Measurements from ENCODE around the gene FOXP1. TPM values are rescaled to one million over a fixed set of nuclear protein-coding genes. Genes with fewer than 3 reads are reported as not detected.

Gene FOXP1
- total RNA-seq, 2 experiments from 2014 or later, result 116 to 131 TPM

DNA sequence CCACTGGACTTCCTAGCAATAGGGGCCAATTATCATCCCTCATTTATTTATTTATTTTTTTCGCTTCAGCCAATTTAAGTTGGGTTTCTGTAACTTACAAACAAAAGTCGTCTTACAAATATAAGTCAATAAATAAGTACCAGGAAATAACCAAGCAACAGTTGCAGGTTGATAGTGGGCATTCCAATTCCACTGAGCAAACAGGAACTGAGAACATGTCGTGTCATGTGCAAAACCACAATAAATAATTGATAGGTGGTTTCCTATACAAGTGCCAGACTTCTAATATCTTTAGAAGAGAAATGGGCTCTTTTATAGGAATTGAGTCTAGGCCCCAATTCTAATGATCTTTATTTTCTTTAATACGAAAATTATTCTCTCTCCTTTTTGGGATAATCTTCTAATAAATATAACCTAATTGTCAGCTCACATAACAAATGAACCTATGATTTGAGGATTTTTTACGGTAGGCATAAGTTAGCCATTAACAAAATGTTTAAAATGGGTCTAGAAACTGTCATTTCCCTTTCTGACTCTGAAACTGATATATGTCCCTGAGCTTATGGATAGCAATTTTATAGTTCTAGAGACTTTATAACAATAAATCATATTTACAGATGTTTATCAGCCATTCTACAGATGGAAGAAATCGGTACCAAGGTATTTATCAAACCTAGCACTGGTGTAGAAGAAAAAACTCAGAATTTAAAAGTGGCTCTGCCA, 571.8 kb downstream of the FOXP1 start:
- CTCF ChIA-PET, result interaction anchor here (1.0 kb wide), 1 partner anchor 11 kb away, joined by 3 read pairs; no protein-coding TSS in a partner anchor
- H3K27ac Mint-ChIP-seq, result peak overlapping the region; percentile 95
- no peak for DNase-seq
- H3K27me3 Mint-ChIP-seq, result no peaks in the 10 kb centered on the region
- peaks cover 59% of the 10 kb centered on the region for H3K36me3 Mint-ChIP-seq (ENCODE audit: low read depth)
- POLR2A ChIA-PET, result no interaction called here
- peaks cover 64% of the 10 kb centered on the region for H3K4me1 Mint-ChIP-seq
- peak overlapping the region; percentile 61 for H3K4me3 Mint-ChIP-seq
- peaks cover 5% of the 10 kb centered on the region for H3K9me3 Mint-ChIP-seq

DNA sequence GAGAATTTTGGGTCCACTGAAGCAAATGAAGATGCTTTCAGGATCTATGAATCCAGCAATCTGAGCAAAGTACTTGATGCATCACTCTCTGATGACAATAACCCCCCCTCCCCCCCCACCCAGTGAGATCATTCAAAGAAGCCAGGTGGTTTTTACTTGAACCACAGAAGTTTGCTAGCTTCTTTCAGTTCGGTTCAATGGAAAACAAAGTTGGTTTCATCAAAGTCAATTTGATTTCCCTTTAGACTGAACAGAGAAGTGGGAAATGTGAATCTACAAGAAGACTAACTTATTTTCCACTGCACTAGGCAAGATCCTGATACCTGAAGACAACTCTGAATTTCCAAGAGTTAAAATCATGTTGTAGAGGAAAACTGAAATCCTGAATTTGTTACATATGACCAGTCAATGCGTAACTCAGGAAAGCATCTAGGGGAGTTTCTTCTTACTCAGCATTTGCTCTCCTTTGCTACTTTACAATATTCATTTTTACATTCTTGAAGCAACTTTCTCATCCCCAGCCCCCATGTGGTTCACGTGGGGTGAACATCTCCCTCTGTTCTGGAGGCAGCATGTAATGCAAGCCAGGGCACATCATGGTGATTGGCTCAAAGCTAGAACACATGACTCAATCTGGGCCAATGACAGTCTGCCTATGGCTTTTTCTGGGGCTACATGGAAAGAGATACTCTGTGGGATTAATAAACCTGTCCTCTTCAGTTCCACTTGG, 572.6 kb downstream of the FOXP1 start:
- CTCF ChIA-PET, result interaction anchor here (1.0 kb wide), 1 partner anchor 10 kb away, joined by 3 read pairs; no protein-coding TSS in a partner anchor
- Mint-ChIP-seq H3K27ac (peak overlapping the region; percentile 95), H3K4me1 (peaks cover 67% of the 10 kb centered on the region), H3K4me3 (peak overlapping the region; percentile 61), H3K27me3 (no peaks in the 10 kb centered on the region), H3K9me3 (peaks cover 5% of the 10 kb centered on the region), H3K36me3 (ENCODE audit: low read depth) (peaks cover 56% of the 10 kb centered on the region)
- POLR2A ChIA-PET, result interaction anchor here (1.0 kb wide), 1 partner anchor 52 kb away, joined by 4 read pairs; no protein-coding TSS in a partner anchor
- peak; percentile 54 for DNase-seq

DNA sequence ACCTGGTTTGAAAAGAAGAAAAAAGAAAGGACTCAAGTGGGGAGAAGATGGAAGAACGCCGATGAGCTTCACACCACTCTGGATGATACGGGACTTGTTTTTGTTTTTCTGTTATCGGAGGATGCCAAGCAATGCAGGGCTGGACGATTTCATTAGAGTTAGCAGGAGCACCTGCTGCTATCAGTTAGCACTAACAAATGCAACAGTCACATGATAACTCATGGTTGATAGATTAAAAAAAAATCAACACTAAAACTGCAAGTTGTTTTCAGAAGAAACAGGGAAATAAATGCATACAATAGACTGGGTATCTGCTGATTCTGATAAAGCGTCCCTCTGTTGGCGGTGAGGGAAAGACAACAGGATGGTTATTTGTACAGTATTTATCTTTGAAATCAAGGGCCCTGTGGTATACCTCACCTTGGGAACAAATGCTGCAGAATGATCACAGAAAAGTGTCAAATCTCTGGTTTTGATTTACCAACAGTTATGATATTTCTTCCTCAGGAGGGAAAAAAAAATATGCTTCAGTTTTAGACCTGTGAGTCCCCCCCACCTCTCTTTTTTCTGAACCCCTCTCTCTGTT, 575.1 kb downstream of the FOXP1 start:
- peak overlapping the region; percentile 10 for H3K4me3 Mint-ChIP-seq
- H3K36me3 Mint-ChIP-seq (ENCODE audit: low read depth), result peaks cover 32% of the 10 kb centered on the region
- peak overlapping the region; percentile 11 for H3K27ac Mint-ChIP-seq
- CTCF ChIA-PET, result interaction anchor here (0.6 to 1.2 kb wide), 2 partner anchors 11 to 465 kb away, joined by 3 read pairs; no protein-coding TSS in a partner anchor
- no peaks in the 10 kb centered on the region for H3K27me3 Mint-ChIP-seq
- POLR2A ChIA-PET, result no interaction called here
- DNase-seq, result no peak
- H3K9me3 Mint-ChIP-seq, result no peaks in the 10 kb centered on the region
- H3K4me1 Mint-ChIP-seq, result peaks cover 65% of the 10 kb centered on the region

DNA sequence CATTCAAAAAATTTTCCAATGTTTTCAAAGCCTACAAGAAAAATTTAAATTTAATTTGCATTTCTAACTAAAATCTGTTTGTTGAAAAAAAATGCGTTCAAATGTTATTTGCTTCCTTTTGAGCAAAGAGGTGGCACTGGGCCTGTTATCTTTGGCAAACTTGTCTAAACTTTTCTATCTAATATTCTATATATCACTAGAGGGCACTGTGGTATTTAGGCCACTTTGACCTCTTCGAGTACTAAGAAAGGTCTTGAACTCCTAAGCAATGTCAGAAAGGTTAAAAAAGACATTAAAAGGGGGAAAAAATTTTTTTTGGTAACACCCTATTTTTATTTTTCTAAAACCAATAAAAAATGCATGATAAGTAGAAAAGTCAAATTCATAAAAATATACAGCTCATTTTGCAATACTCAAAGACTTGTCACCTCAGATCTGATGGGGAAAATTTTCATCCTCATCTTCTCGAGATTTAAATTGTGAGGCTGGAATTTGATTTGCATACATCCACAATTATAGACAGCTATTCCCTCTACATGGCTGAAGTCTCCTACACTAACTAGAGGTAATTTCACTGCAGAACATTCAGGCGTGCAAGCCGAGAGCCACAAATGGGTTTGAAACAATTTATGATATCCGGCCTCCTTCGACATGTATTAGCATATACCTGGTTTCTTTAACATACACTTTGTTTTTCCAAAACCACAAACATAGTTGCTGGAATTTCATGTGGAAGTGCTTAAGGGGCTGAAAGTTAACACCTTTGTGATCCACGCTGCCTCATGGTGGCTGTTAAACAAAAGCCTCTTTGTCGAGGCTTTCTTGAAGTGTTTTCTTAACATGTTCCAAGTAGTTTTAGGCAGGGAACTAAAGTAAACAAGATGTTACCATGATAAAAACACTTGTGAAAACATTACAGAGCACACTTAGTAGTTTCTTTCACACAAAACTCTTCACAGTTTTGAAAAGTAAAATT, 576.4 kb downstream of the FOXP1 start:
- Mint-ChIP-seq H3K27me3 (no peaks in the 10 kb centered on the region), H3K4me3 (no peak overlapping the region), H3K4me1 (peaks cover 64% of the 10 kb centered on the region), H3K9me3 (no peaks in the 10 kb centered on the region), H3K27ac (no peak overlapping the region), H3K36me3 (ENCODE audit: low read depth) (peaks cover 29% of the 10 kb centered on the region)
- DNase-seq, result peak; percentile 13
- ChIA-PET CTCF (no interaction called here), POLR2A (interaction anchor here (0.6 to 0.7 kb wide), 2 partner anchors 55 to 459 kb away, joined by 3 read pairs; no protein-coding TSS in a partner anchor)

DNA sequence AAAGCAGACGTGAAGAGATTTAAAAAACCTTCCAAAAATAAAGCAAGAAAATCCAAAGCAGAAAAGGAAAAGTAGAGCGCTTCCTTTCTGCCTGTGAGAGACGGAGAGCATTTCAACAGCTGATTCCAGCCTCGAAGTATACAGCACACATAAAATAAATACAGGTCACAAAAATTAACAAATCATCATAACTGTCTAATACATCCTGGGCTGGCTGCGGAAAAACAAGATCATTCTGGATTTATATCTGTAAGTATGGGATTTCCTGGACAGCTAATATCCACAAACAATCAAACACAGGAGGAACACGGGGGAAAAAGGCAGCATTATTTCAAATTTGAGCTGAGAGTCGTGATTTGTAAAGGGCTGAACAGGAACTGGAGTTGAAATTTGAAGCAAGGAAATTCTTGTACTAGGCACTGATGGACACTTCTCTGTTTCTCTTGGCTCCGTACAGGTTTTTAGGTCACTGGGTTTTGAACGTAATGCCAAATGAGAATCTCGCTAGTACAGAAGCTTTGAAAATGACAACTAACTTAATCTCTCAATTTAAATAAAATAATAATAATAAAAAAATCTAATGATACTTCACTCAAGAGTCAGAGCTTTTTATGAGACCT, 577.7 kb downstream of the FOXP1 start:
- no peak for DNase-seq
- Mint-ChIP-seq H3K9me3 (no peaks in the 10 kb centered on the region), H3K27me3 (no peaks in the 10 kb centered on the region), H3K4me1 (peaks cover 58% of the 10 kb centered on the region), H3K36me3 (ENCODE audit: low read depth) (peaks cover 27% of the 10 kb centered on the region), H3K27ac (no peak overlapping the region), H3K4me3 (no peak overlapping the region)
- CTCF ChIA-PET, result interaction anchor here (0.5 to 1.1 kb wide), 2 partner anchors 57 to 491 kb away, joined by 3 read pairs; no protein-coding TSS in a partner anchor
- POLR2A ChIA-PET, result no interaction called here

DNA sequence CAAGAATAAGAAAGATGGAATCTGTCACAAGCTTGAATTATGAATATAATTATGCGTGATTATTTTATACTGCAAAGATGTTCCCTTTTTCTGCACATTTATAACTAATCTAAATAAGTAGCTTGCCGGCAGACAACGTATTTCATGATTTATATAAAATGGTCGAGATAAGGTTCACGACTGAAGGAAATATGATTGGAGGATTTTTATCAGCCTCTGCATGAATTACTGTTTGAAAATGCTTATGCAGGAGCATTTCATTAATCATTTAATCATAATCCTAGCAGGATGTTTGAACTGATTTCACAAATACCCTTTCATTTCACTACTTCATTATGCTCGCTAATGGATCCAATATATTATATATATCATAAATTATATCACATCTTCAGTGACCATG, 580.0 kb downstream of the FOXP1 start:
- no peaks in the 10 kb centered on the region for H3K9me3 Mint-ChIP-seq
- no peak overlapping the region for H3K27ac Mint-ChIP-seq
- peaks cover 38% of the 10 kb centered on the region for H3K36me3 Mint-ChIP-seq (ENCODE audit: low read depth)
- no peak for DNase-seq
- no peak overlapping the region for H3K4me3 Mint-ChIP-seq
- peaks cover 42% of the 10 kb centered on the region for H3K4me1 Mint-ChIP-seq
- ChIA-PET CTCF (interaction anchor here (0.7 kb wide), 1 partner anchor 25 kb away, joined by 3 read pairs; no protein-coding TSS in a partner anchor), POLR2A (no interaction called here)
- no peaks in the 10 kb centered on the region for H3K27me3 Mint-ChIP-seq

DNA sequence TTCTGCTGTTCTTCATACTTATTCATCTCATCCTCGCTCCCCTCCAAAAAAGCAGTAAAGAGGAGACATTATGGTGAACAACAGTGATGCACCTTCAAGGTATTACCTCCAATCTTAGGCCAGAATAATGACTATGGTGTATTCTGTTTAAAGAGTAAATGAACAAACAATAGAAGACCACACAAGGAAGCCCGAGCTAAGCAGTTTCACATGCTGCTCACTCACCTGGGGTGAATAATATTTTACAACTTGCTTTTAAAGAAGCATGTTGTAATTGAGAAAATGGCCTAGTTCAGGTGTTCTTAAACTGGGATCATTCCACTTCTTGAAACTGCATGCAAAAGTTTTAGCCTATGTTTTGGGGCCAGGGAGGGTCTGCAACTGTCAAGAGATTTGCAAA, 581.2 kb downstream of the FOXP1 start:
- no peaks in the 10 kb centered on the region for H3K9me3 Mint-ChIP-seq
- no peak overlapping the region for H3K4me3 Mint-ChIP-seq
- no peaks in the 10 kb centered on the region for H3K27me3 Mint-ChIP-seq
- no peak for DNase-seq
- peak overlapping the region; percentile 33 for H3K27ac Mint-ChIP-seq
- CTCF ChIA-PET, result no interaction called here
- peaks cover 40% of the 10 kb centered on the region for H3K36me3 Mint-ChIP-seq (ENCODE audit: low read depth)
- peaks cover 29% of the 10 kb centered on the region for H3K4me1 Mint-ChIP-seq
- POLR2A ChIA-PET, result no interaction called here

DNA sequence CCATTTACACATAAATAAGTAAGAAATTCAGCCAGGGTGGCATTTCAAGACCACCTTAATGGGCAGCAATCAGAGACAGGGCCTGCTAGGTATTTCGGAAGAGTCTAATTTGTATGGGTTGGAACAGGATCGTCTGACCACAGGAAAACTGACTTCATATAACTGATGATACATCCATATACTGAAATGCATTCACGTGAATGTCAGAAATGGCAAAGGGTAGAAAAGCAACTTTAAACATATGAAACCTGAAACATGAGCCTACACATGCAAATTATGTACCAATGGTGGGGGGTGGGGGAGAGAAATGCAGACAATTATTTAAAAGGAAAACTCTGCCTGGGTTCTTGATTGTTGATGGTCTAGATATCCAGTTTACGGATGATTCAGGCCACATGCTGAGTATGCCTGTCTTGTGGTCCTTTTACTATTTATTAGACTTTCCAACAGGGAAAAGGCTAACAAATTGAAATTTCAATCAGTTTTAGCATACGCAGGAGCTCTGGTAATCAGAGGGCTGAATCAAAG, 582.2 kb downstream of the FOXP1 start:
- peaks cover 46% of the 10 kb centered on the region for H3K36me3 Mint-ChIP-seq (ENCODE audit: low read depth)
- H3K4me1 Mint-ChIP-seq, result peaks cover 21% of the 10 kb centered on the region
- DNase-seq, result no peak
- no peak overlapping the region for H3K27ac Mint-ChIP-seq
- no peak overlapping the region for H3K4me3 Mint-ChIP-seq
- no peaks in the 10 kb centered on the region for H3K27me3 Mint-ChIP-seq
- CTCF ChIA-PET, result interaction anchor here (1.2 kb wide), 1 partner anchor 10 kb away, joined by 3 read pairs; no protein-coding TSS in a partner anchor
- H3K9me3 Mint-ChIP-seq, result no peaks in the 10 kb centered on the region
- POLR2A ChIA-PET, result no interaction called here

DNA sequence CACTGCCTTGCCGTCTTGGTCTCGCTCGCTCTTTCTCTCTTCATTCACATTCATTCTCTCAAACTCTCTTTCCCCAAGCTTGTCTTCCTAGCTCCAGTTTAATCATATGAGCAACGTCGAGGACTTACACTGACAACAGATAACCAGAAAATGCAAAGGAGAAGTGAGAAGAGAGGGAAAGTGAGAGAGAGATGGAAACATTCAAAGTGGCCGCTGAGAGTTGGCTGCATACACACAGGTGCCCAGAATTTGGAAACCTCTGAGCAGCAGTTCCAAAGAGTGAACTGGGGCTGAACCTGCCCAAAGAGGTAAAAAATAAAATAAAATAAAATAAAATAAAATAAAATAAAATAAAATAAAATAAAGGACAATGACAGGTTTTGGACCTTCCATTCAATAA, 583.0 kb downstream of the FOXP1 start:
- Mint-ChIP-seq H3K9me3 (no peaks in the 10 kb centered on the region), H3K36me3 (ENCODE audit: low read depth) (peaks cover 50% of the 10 kb centered on the region), H3K4me1 (peaks cover 19% of the 10 kb centered on the region), H3K4me3 (no peak overlapping the region), H3K27me3 (no peaks in the 10 kb centered on the region), H3K27ac (no peak overlapping the region)
- ChIA-PET CTCF (interaction anchor here (1.2 kb wide), 1 partner anchor 11 kb away, joined by 3 read pairs; no protein-coding TSS in a partner anchor), POLR2A (no interaction called here)
- no peak for DNase-seq

DNA sequence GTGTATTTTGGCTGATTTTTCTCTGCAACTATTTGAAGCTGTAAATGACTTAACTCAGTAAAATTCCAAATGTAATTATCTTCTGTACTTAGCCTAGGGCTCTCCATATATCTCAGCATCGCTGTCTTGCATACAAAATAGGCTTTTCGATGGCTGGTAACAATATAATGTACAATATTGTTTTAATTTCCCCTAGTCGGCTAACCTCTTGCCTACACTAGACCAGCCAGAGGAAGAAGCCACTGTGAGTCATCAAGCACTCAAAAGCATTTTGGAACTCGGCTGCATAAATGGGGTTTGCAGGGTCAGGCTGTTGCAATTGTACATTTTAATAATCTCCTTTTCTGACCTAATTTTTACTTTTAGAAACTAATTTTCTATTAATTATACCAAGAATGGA, 583.8 kb downstream of the FOXP1 start:
- POLR2A ChIA-PET, result no interaction called here
- peaks cover 18% of the 10 kb centered on the region for H3K4me1 Mint-ChIP-seq
- DNase-seq, result no peak
- no peak overlapping the region for H3K27ac Mint-ChIP-seq
- no peaks in the 10 kb centered on the region for H3K27me3 Mint-ChIP-seq
- H3K4me3 Mint-ChIP-seq, result no peak overlapping the region
- CTCF ChIA-PET, result no interaction called here
- H3K36me3 Mint-ChIP-seq (ENCODE audit: low read depth), result peaks cover 55% of the 10 kb centered on the region
- H3K9me3 Mint-ChIP-seq, result no peaks in the 10 kb centered on the region

DNA sequence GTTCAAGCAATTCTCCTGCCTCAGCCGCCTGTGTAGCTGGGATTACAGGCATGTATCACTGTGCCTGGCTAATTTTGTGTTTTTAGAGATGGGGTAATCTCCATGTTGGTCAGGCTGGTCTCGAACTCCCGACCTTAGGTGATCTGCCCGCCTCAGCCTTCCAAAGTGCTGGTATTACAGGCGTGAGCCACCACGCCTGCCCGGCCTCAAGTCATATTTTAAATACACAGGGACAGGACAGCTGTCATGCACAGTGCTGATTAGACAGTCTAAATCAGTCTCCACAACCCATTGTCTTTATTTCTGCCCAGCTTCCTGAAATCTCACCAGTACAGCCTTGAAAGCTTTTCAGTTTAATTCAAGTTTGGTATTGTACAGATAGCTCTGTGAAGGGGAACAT, 587.4 kb downstream of the FOXP1 start:
- peaks cover 76% of the 10 kb centered on the region for H3K36me3 Mint-ChIP-seq (ENCODE audit: low read depth)
- H3K4me1 Mint-ChIP-seq, result peaks cover 14% of the 10 kb centered on the region
- no peak for DNase-seq
- H3K27me3 Mint-ChIP-seq, result no peaks in the 10 kb centered on the region
- ChIA-PET POLR2A (no interaction called here), CTCF (no interaction called here)
- no peak overlapping the region for H3K4me3 Mint-ChIP-seq
- no peak overlapping the region for H3K27ac Mint-ChIP-seq
- peaks cover 2% of the 10 kb centered on the region for H3K9me3 Mint-ChIP-seq

Measured in activated CD4-positive, alpha-beta T cell treated with anti-CD3 and anti-CD28 coated beads, Interleukin-2, amount 10 ng/mL, durations not matched to agents 7 days and 5 days (primary cell).